GM12878 (cell line): ENCODE results near the gene ZNF678. TPM values are rescaled to one million over a fixed set of nuclear protein-coding genes. Genes with fewer than 3 reads are reported as not detected.

Experiments used
- ATAC-seq: fragments of 200-7000 bp; cut with Tn5 transposase; 3 replicates; pipeline ENCODE4 v1.9.1; 2020; ENCODE audit warnings: mild to moderate bottlenecking, moderate library complexity
- BruUV-seq: library from RNA; stranded (reverse); fragments of 400-500 nt; replicated peaks from 2 replicates; lab custom pipeline; 2021; lab: Mats Ljungman, UMichigan
- CTCF ChIA-PET: fragments of 300-600 bp; sonication (Branson Sonifier 250); formaldehyde crosslinking; extraction: SDS; loops from one replicate; lab custom pipeline; 2021; ENCODE audit warnings: inconsistent platforms; lab: Yijun Ruan, JAX
- POLR2A ChIA-PET: fragments of 350-600 bp; formaldehyde crosslinking; extraction: SDS; loops from one replicate; lab custom pipeline; 2021; ENCODE audit warnings: inconsistent platforms; lab: Charles Lee
- RAD21 ChIA-PET: fragments of 300-600 bp; sonication (Branson Sonifier 250); formaldehyde crosslinking; loops from one replicate; lab custom pipeline; 2023; ENCODE audit warnings: antibody characterized with exemption; ENCODE audit not compliant: unreplicated experiment; lab: Charles Lee
- SMC1A ChIA-PET: fragments of 300-600 bp; sonication (Branson Sonifier 250); formaldehyde crosslinking; loops from one replicate; lab custom pipeline; 2023; ENCODE audit not compliant: unreplicated experiment, uncharacterized antibody; lab: Charles Lee
- DNase-seq: peaks from one replicate; pipeline ENCODE4 v3.0.0-alpha.2; 2011; ENCODE audit warnings: low read depth, low spot score
- FAIRE-seq: peaks from 3 replicates; lab custom pipeline; 2011; peaks lifted over from hg19 to GRCh38; lab: Jason Lieb, UNC
- H2AFZ ChIP-seq: 2 replicates; pipeline ENCODE4 v1.6.0; 2011; ENCODE audit warnings: low read depth, low read length, control low read depth; ENCODE audit not compliant: control insufficient read depth
- H3K27ac ChIP-seq: 2 replicates; pipeline ENCODE4 v1.5.1; 2011; ENCODE audit warnings: control low read depth; ENCODE audit not compliant: control insufficient read depth, insufficient read depth
- H3K27me3 ChIP-seq, 2 experiments: replicated peaks in 1 of 2; 2 replicates each; pipeline versions ENCODE4 v1.6.0 to v1.6.1; 2011; ENCODE audit warnings: low read length in 1 of 2; ENCODE audit not compliant: control insufficient read depth in 2 of 2, insufficient read depth in 2 of 2
- H3K36me3 ChIP-seq, 2 experiments: 2 replicates each; pipeline ENCODE4 v1.5.1; 2011; ENCODE audit warnings: low read length in 1 of 2; ENCODE audit not compliant: control insufficient read depth in 2 of 2, insufficient read depth in 2 of 2
- H3K4me1 ChIP-seq: 2 replicates; pipeline ENCODE4 v1.6.1; 2011; ENCODE audit warnings: mild to moderate bottlenecking, low read length, moderate library complexity, mixed read lengths; ENCODE audit not compliant: control insufficient read depth, insufficient read depth
- H3K4me2 ChIP-seq: 2 replicates; pipeline ENCODE4 v1.6.0; 2011; ENCODE audit warnings: control low read depth; ENCODE audit not compliant: control insufficient read depth, insufficient read depth
- H3K4me3 ChIP-seq: fragments of 200-600 bp; sonication (generic); 2 replicates; pipeline ENCODE4 v1.5.1; 2016
- H3K79me2 ChIP-seq: 2 replicates; pipeline ENCODE4 v1.6.0; 2011; ENCODE audit warnings: low read length; ENCODE audit not compliant: control insufficient read depth, insufficient read depth
- H3K9ac ChIP-seq: 2 replicates; pipeline ENCODE4 v1.8.0; 2011; ENCODE audit warnings: low read length, control low read depth, mixed read lengths; ENCODE audit not compliant: control insufficient read depth, insufficient read depth
- H3K9me3 ChIP-seq: replicated peaks from 3 replicates; pipeline ENCODE4 v1.5.1; 2011; ENCODE audit warnings: mild to moderate bottlenecking, low read length; ENCODE audit not compliant: control insufficient read depth, insufficient read depth
- H4K20me1 ChIP-seq: 2 replicates; pipeline ENCODE4 v1.6.0; 2011; ENCODE audit not compliant: control insufficient read depth, insufficient read depth
- CBFB ChIP-seq: IDR thresholded peaks from 2 replicates; pipeline ENCODE4 v1.6.1; 2016; ENCODE audit warnings: antibody characterized with exemption, low read depth
- CREB1 ChIP-seq: IDR thresholded peaks from 2 replicates; pipeline ENCODE4 v1.6.1; 2012; ENCODE audit warnings: low read depth, mild to moderate bottlenecking, inconsistent platforms
- EGR1 ChIP-seq, 2 experiments: IDR thresholded peaks; 1 replicate in 1 of 2; 2 replicates in 1 of 2; pipeline ENCODE4 v1.6.1; 2011 to 2012; ENCODE audit warnings: low read depth in 2 of 2, low read length in 2 of 2, borderline replicate concordance in 1 of 2, mild to moderate bottlenecking in 1 of 2, moderate library complexity in 1 of 2
- IKZF1 ChIP-seq: fragments of 450-650 bp; conservative IDR thresholded peaks from 2 replicates; pipeline ENCODE4 v1.6.1; 2017; ENCODE audit warnings: antibody characterized with exemption, mild to moderate bottlenecking
- MYB ChIP-seq: fragments of 150-350 bp; IDR thresholded peaks from 2 replicates; pipeline ENCODE4 v1.6.1; 2014; ENCODE audit warnings: mild to moderate bottlenecking, low read depth, low read length, borderline replicate concordance
- RAD21 ChIP-seq: IDR thresholded peaks from 2 replicates; pipeline ENCODE4 v1.6.1; 2011; ENCODE audit warnings: mild to moderate bottlenecking, low read depth, low read length, moderate library complexity; ENCODE audit not compliant: insufficient read depth
- TARDBP ChIP-seq: IDR thresholded peaks from 2 replicates; pipeline ENCODE4 v1.6.1; 2016; ENCODE audit warnings: borderline replicate concordance
- WGBS: methylation state at CpG from one replicate; pipeline ENCODE4 v1.1.6; 2016; ENCODE audit warnings: low lambda C conversion rate; ENCODE audit not compliant: insufficient replicate concordance, insufficient coverage; ENCODE audit errors: missing lambda C conversion rate; 5-methylcytosine and 5-hydroxymethylcytosine counted together
- in situ Hi-C: fragments of 300-500 bp; cut with MboI; formaldehyde crosslinking; loops from 9 replicates; pipeline ENCODE4 v1.14.3; 2018; ENCODE audit warnings: mixed read lengths
- intact Hi-C: fragments of 100-400 bp; cut with micrococcal nuclease; formaldehyde crosslinking; loops from one replicate; pipeline ENCODE4 v1.14.2; 2022; ENCODE audit not compliant: unreplicated experiment
- polyA plus RNA-seq, 11 experiments: library from polyadenylated mRNA; depleted of rRNA in 4 of 11; unstranded in 6 of 11; stranded (reverse) in 5 of 11; fragments of >200 nt; fragmentation: Nextera tagmentation in 4 of 11; fragmentation: Illumina TruSeq in 1 of 11; extraction: Ambion mirVana in 4 of 11; extraction: Trizol in 1 of 11; gene quantifications; 1 replicate in 1 of 11; 2 replicates in 10 of 11; pipeline versions ENCODE4 v1.2.1 to v1.2.3, GENCODE V29; 2011 to 2016; ENCODE audit warnings: inconsistent platforms in 2 of 11, missing spikeins in 2 of 11, low read depth in 1 of 11
- total RNA-seq, 4 experiments: library from RNA; depleted of rRNA in 3 of 4; stranded (reverse); fragments of >200 nt in 3 of 4; fragmentation: Illumina TruSeq in 1 of 4; extraction: Trizol in 1 of 4; gene quantifications; 2 replicates each; pipeline versions ENCODE4 v1.2.1 to v1.2.3, GENCODE V29; 2013 to 2021
- TF ChIP-seq, protein P1 (sequence below): IDR thresholded peaks from 2 replicates; pipeline ENCODE4 v1.6.1; 2012; ENCODE audit warnings: low read depth, low read length, improper control_type of control experiment
- TF ChIP-seq, protein P2 (sequence below): fragments of 450-650 bp; IDR thresholded peaks from 2 replicates; pipeline ENCODE4 v1.6.1; 2017; ENCODE audit warnings: mild to moderate bottlenecking, moderate library complexity
- TF ChIP-seq, protein P3 (sequence below): fragments of 450-650 bp; formaldehyde crosslinking; IDR thresholded peaks from 2 replicates; pipeline ENCODE4 v1.5.0; 2022; ENCODE audit warnings: mild to moderate bottlenecking, missing genetic modification characterization
- TF ChIP-seq, protein P4 (sequence below): fragments of 450-650 bp; formaldehyde crosslinking; IDR thresholded peaks from 2 replicates; pipeline ENCODE4 v1.4.0; 2020; ENCODE audit warnings: mild to moderate bottlenecking, moderate library complexity

The ZNF678 gene
- total and polyA plus RNA-seq, 10 of the 15 experiments (the other 5 are each of a cell fraction or from before 2014, with no cell fraction given), result 1.4 to 10.4 (median 3.5) TPM

DNA sequence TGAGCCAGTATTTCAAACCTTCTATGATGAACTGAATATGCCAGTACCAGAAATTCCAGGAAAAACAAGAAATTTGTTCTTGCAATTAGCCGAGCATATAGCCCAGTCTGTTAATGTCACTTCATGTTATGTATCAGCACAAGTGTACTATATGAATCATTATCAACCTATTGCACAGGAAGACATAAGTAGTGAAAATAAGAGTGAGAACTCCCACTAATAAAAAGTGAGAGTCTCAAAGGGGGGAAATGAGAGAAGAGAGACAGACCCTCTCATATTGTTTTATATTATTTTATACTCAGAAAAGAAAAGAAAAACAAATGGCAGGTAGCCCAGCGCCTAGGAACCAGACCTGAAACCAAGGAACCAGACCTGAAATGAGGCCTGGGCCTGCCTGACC lies 155.6 kb downstream of the ZNF678 start:
- Histone ChIP-seq H3K27ac (no peak overlapping the region), H3K79me2 (no peaks in the 10 kb centered on the region), H3K36me3 (no peaks in the 10 kb centered on the region), H3K9ac (no peak overlapping the region), H3K4me3 (no peak overlapping the region), H3K9me3 (peaks cover 12% of the 10 kb centered on the region; the same call in 2 of the 3 replicates), H2AFZ (no peak overlapping the region), H3K4me2 (no peak overlapping the region), H4K20me1 (no peaks in the 10 kb centered on the region), H3K27me3 (no peaks in the 10 kb centered on the region), H3K4me1 (no peaks in the 10 kb centered on the region)
- 0% methylated on average over 2 of the region's 2 CpGs for WGBS
- ChIA-PET RAD21 (no interaction called here), POLR2A (no interaction called here), SMC1A (no interaction called here), CTCF (no interaction called here)
- ATAC-seq (no peak), FAIRE-seq (no peak), DNase-seq (no peak)
- BruUV-seq, result no TSS peak
- intact Hi-C loops (no loop called here), in situ Hi-C loops (no loop called here)
- TF ChIP-seq, protein P1, sequence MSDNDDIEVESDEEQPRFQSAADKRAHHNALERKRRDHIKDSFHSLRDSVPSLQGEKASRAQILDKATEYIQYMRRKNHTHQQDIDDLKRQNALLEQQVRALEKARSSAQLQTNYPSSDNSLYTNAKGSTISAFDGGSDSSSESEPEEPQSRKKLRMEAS, result no peak
- TF ChIP-seq, protein P2, sequence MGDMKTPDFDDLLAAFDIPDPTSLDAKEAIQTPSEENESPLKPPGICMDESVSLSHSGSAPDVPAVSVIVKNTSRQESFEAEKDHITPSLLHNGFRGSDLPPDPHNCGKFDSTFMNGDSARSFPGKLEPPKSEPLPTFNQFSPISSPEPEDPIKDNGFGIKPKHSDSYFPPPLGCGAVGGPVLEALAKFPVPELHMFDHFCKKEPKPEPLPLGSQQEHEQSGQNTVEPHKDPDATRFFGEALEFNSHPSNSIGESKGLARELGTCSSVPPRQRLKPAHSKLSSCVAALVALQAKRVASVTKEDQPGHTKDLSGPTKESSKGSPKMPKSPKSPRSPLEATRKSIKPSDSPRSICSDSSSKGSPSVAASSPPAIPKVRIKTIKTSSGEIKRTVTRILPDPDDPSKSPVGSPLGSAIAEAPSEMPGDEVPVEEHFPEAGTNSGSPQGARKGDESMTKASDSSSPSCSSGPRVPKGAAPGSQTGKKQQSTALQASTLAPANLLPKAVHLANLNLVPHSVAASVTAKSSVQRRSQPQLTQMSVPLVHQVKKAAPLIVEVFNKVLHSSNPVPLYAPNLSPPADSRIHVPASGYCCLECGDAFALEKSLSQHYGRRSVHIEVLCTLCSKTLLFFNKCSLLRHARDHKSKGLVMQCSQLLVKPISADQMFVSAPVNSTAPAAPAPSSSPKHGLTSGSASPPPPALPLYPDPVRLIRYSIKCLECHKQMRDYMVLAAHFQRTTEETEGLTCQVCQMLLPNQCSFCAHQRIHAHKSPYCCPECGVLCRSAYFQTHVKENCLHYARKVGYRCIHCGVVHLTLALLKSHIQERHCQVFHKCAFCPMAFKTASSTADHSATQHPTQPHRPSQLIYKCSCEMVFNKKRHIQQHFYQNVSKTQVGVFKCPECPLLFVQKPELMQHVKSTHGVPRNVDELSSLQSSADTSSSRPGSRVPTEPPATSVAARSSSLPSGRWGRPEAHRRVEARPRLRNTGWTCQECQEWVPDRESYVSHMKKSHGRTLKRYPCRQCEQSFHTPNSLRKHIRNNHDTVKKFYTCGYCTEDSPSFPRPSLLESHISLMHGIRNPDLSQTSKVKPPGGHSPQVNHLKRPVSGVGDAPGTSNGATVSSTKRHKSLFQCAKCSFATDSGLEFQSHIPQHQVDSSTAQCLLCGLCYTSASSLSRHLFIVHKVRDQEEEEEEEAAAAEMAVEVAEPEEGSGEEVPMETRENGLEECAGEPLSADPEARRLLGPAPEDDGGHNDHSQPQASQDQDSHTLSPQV, result no peak
- TF ChIP-seq, protein P3, sequence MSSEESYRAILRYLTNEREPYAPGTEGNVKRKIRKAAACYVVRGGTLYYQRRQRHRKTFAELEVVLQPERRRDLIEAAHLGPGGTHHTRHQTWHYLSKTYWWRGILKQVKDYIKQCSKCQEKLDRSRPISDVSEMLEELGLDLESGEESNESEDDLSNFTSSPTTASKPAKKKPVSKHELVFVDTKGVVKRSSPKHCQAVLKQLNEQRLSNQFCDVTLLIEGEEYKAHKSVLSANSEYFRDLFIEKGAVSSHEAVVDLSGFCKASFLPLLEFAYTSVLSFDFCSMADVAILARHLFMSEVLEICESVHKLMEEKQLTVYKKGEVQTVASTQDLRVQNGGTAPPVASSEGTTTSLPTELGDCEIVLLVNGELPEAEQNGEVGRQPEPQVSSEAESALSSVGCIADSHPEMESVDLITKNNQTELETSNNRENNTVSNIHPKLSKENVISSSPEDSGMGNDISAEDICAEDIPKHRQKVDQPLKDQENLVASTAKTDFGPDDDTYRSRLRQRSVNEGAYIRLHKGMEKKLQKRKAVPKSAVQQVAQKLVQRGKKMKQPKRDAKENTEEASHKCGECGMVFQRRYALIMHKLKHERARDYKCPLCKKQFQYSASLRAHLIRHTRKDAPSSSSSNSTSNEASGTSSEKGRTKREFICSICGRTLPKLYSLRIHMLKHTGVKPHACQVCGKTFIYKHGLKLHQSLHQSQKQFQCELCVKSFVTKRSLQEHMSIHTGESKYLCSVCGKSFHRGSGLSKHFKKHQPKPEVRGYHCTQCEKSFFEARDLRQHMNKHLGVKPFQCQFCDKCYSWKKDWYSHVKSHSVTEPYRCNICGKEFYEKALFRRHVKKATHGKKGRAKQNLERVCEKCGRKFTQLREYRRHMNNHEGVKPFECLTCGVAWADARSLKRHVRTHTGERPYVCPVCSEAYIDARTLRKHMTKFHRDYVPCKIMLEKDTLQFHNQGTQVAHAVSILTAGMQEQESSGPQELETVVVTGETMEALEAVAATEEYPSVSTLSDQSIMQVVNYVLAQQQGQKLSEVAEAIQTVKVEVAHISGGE (CRISPR knock-in tag), result no peak
- no peak for TF ChIP-seq IKZF1
- TF ChIP-seq CBFB, result no peak
- TF ChIP-seq CREB1, result no peak
- TF ChIP-seq TARDBP, result no peak
- TF ChIP-seq MYB, result no peak
- TF ChIP-seq RAD21, result no peak
- TF ChIP-seq EGR1 (IDR thresholded peaks at IDR 0.05; ENCODE audit: borderline replicate concordance in 1 of 2, low read depth in 2 of 2, low read length in 2 of 2), result no peak
- TF ChIP-seq, protein P4, sequence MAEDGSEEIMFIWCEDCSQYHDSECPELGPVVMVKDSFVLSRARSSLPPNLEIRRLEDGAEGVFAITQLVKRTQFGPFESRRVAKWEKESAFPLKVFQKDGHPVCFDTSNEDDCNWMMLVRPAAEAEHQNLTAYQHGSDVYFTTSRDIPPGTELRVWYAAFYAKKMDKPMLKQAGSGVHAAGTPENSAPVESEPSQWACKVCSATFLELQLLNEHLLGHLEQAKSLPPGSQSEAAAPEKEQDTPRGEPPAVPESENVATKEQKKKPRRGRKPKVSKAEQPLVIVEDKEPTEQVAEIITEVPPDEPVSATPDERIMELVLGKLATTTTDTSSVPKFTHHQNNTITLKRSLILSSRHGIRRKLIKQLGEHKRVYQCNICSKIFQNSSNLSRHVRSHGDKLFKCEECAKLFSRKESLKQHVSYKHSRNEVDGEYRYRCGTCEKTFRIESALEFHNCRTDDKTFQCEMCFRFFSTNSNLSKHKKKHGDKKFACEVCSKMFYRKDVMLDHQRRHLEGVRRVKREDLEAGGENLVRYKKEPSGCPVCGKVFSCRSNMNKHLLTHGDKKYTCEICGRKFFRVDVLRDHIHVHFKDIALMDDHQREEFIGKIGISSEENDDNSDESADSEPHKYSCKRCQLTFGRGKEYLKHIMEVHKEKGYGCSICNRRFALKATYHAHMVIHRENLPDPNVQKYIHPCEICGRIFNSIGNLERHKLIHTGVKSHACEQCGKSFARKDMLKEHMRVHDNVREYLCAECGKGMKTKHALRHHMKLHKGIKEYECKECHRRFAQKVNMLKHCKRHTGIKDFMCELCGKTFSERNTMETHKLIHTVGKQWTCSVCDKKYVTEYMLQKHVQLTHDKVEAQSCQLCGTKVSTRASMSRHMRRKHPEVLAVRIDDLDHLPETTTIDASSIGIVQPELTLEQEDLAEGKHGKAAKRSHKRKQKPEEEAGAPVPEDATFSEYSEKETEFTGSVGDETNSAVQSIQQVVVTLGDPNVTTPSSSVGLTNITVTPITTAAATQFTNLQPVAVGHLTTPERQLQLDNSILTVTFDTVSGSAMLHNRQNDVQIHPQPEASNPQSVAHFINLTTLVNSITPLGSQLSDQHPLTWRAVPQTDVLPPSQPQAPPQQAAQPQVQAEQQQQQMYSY (CRISPR knock-in tag), result no peak
